ENCODE measurements around the gene B9D1.

GRCh38 chr17:19294443-19294842 is 68.1 kb downstream of the B9D1 start:
- TF ChIP-seq ZBTB25 (CRISPR knock-in tag; IDR thresholded peaks at IDR 0.05), result no peak
- TF ChIP-seq EP300 (IDR thresholded peaks at IDR 0.05; ENCODE audit: low read depth in 2 of 2, low read length in 2 of 2), result no peak
- no peak for TF ChIP-seq EP300 (CRISPR knock-in tag; IDR thresholded peaks at IDR 0.05; ENCODE audit: borderline replicate concordance)
- TF ChIP-seq IRX3 (CRISPR knock-in tag; IDR thresholded peaks at IDR 0.05; ENCODE audit: borderline replicate concordance, low read depth), result no peak
- no peak for TF ChIP-seq CTCF (CRISPR knock-in tag; IDR thresholded peaks at IDR 0.05)
- no peak for TF ChIP-seq SP4 (CRISPR knock-in tag; IDR thresholded peaks at IDR 0.05)
